Activated gamma-delta T cell (primary cell): ENCODE results near the gene ARHGDIG.

Experiments used
- DNase-seq: peaks from one replicate; lab custom pipeline; 2025; lab: John Stamatoyannopoulos, UW

The ARHGDIG gene

GRCh38 chr16:280991-281659 lies 734 bp downstream of the ARHGDIG start:
- no peak for DNase-seq

- DNase-seq, result no peak
These were observed 1.4 kb downstream of the ARHGDIG start for GRCh38 chr16:281660-282255.

- no peak for DNase-seq
These were observed 2.1 kb downstream of the ARHGDIG start for GRCh38 chr16:282491-282890.

- no peak for DNase-seq
These were observed 2.8 kb downstream of the ARHGDIG start, which contains the start of gene PDIA2 for GRCh38 chr16:283033-283805. Gene PDIA2, plus strand, starts transcription at chr16:283164. Its CDS starts 6 bp downstream, at chr16:283170.

GRCh38 chr16:284204-285120 lies 4.1 kb downstream of the ARHGDIG start:
- DNase-seq, result no peak

GRCh38 chr16:285146-286055 lies 5.0 kb downstream of the ARHGDIG start:
- no peak for DNase-seq

GRCh38 chr16:286491-287297 lies 6.3 kb downstream of the ARHGDIG start:
- no peak for DNase-seq

- no peak for DNase-seq
These were observed 7.0 kb downstream of the ARHGDIG start for GRCh38 chr16:287298-287811.

GRCh38 chr16:287981-288920 lies 7.9 kb downstream of the ARHGDIG start:
- DNase-seq, result no peak

- no peak for DNase-seq
These were observed 9.1 kb downstream of the ARHGDIG start for GRCh38 chr16:289395-289997.

GRCh38 chr16:290015-290680 lies 9.8 kb downstream of the ARHGDIG start:
- DNase-seq, result no peak

GRCh38 chr16:290681-291405 lies 10.5 kb downstream of the ARHGDIG start:
- DNase-seq, result no peak

- no peak for DNase-seq
These were observed 11.1 kb downstream of the ARHGDIG start for GRCh38 chr16:291539-291938.

- no peak for DNase-seq
These were observed 12.8 kb downstream of the ARHGDIG start for GRCh38 chr16:293043-293775.

- DNase-seq, result no peak
These were observed 15.9 kb downstream of the ARHGDIG start for GRCh38 chr16:296276-296675.

- no peak for DNase-seq
These were observed 16.6 kb downstream of the ARHGDIG start for GRCh38 chr16:296806-297510.
